NCI-H2227 (cell line): ENCODE measurements around the gene NDUFA3.
A peak's percentile ranks its signal among the peaks of the same experiment; 100 is the strongest.

ENCODE experiments used
- DNase-seq: peaks from one replicate; lab custom pipeline; 2025; ENCODE audit not compliant: unreplicated experiment; lab: John Stamatoyannopoulos, UW

NDUFA3 gene

GRCh38 chr19:54137699-54138488 lies 35.2 kb downstream of the NDUFA3 start, which contains the start of gene CNOT3:
Gene CNOT3, plus strand, starts transcription at chr19:54137762. Its CDS starts 5,217 bp downstream, at chr19:54142979.
- DNase-seq: peak; percentile 67

- no peak for DNase-seq
Observed at GRCh38 chr19:54138489-54139256, 36.0 kb downstream of the NDUFA3 start.

- DNase-seq: no peak
Observed at GRCh38 chr19:54141356-54141755, 38.7 kb downstream of the NDUFA3 start.

- no peak for DNase-seq
Observed at GRCh38 chr19:54142166-54142780, 39.6 kb downstream of the NDUFA3 start.

- no peak for DNase-seq
Observed at GRCh38 chr19:54145541-54146158, 43.0 kb downstream of the NDUFA3 start.

GRCh38 chr19:54147676-54148075 lies 45.0 kb downstream of the NDUFA3 start:
- DNase-seq: peak; percentile 87

GRCh38 chr19:54148158-54148557 lies 45.5 kb downstream of the NDUFA3 start:
- peak; percentile 71 for DNase-seq

GRCh38 chr19:54149021-54149812 lies 46.6 kb downstream of the NDUFA3 start:
- DNase-seq: no peak

- DNase-seq: no peak
Observed at GRCh38 chr19:54151362-54152035, 48.8 kb downstream of the NDUFA3 start.

GRCh38 chr19:54152267-54152666 lies 49.6 kb downstream of the NDUFA3 start:
- DNase-seq: no peak

- no peak for DNase-seq
Observed at GRCh38 chr19:54152878-54153524, 50.3 kb downstream of the NDUFA3 start.

GRCh38 chr19:54153731-54154326 lies 51.2 kb downstream of the NDUFA3 start:
- no peak for DNase-seq

- DNase-seq: no peak
Observed at GRCh38 chr19:54154603-54155345, 52.1 kb downstream of the NDUFA3 start.

GRCh38 chr19:54155694-54156093 lies 53.0 kb downstream of the NDUFA3 start:
- DNase-seq: no peak

- no peak for DNase-seq
Observed at GRCh38 chr19:54156490-54156889, 53.8 kb downstream of the NDUFA3 start.

GRCh38 chr19:54156953-54157352 lies 54.3 kb downstream of the NDUFA3 start:
- DNase-seq: no peak
